Measurements from ENCODE around the gene ARRDC5. TPM values are rescaled to one million over a fixed set of nuclear protein-coding genes. Genes with fewer than 3 reads are reported as not detected.
A peak's percentile ranks its signal among the peaks of the same experiment; 100 is the strongest.

Gene ARRDC5
- total and polyA plus RNA-seq, 2 of the 13 experiments (the other 11 are each of a cell fraction or from before 2014, with no cell fraction given) = not detected

DNA sequence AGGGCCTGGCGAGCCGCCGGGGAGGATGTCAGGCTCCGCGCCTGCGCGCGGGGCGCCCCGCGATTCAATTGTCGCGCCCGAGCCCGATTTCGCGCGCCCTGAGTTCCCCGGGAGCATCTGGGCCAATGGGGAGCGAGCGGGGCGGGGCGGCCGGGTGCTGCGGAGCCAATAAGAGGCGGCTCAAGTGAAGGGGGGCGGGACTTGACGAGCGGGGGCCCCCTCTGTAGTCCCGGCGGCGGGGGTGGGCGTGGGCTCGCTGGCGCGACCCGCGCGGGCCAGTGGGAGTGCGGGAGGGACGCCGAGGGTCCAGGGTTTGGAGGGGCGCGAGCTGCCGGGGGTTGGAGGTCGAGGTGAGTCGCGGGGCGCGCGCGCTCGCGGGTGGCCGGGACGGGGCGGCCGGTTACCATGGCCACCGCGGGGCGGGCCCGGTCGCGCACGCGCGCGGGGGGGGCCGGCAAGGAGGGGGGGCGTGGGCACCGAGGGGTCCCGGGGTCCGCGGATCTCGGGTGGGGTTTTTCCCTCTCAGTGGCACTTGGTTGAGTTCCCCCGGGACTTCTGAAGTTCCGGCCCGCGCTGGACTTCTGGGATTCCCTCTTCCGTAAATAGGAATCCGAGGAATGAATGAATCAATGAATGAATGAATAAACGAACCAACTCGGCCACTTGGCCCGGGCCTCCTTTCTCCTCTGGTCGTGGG, 7.3 kb upstream of the ARRDC5 start (continued):
- TF ChIP-seq KLF11 (CRISPR knock-in tag; IDR thresholded peaks at IDR 0.05) (no peak), NBN (conservative IDR thresholded peaks at IDR 0.05) (no peak), ZBTB38 (CRISPR knock-in tag; IDR thresholded peaks at IDR 0.05) (no peak), NFATC3 (CRISPR knock-in tag; IDR thresholded peaks at IDR 0.05) (no peak), ZZZ3 (CRISPR knock-in tag; IDR thresholded peaks at IDR 0.05; ENCODE audit: borderline replicate concordance) (no peak), HNF4G (IDR thresholded peaks at IDR 0.05; ENCODE audit: borderline replicate concordance, low read depth, low read length) (0 out of 2 replicates have a peak, but pooled peaks have one; percentile 6), HNF4G (CRISPR knock-in tag; IDR thresholded peaks at IDR 0.05; ENCODE audit: borderline replicate concordance, low read depth) (no peak), SIN3A (IDR thresholded peaks at IDR 0.05; ENCODE audit: borderline replicate concordance, low read depth, low read length) (peak; percentile 49; the same call in 1 of the 2 replicates), NPAS2 (CRISPR knock-in tag; IDR thresholded peaks at IDR 0.05; ENCODE audit: borderline replicate concordance) (no peak), ATF1 (CRISPR knock-in tag; IDR thresholded peaks at IDR 0.05) (no peak), SAP130 (CRISPR knock-in tag; IDR thresholded peaks at IDR 0.05; ENCODE audit: low read depth) (peak; percentile 83), HNRNPK (IDR thresholded peaks at IDR 0.05; ENCODE audit: low read depth, low read length, poor library complexity, severe bottlenecking) (peak; percentile 10), CBX2 (IDR thresholded peaks at IDR 0.05; ENCODE audit: low read depth, low read length) (no peak), CBX2 (CRISPR knock-in tag; IDR thresholded peaks at IDR 0.05; ENCODE audit: low read depth) (no peak), ZBTB3 (CRISPR knock-in tag; IDR thresholded peaks at IDR 0.05; ENCODE audit: borderline replicate concordance, low read depth) (no peak), RAD21 (CRISPR knock-in tag; IDR thresholded peaks at IDR 0.05) (no peak), NCOR1 (IDR thresholded peaks at IDR 0.05; ENCODE audit: borderline replicate concordance, low read length) (no peak; the same call in 1 of the 2 replicates), CEBPB (IDR thresholded peaks at IDR 0.05; ENCODE audit: borderline replicate concordance, low read depth, low read length) (no peak), SOX5 (CRISPR knock-in tag; IDR thresholded peaks at IDR 0.05; ENCODE audit: borderline replicate concordance) (no peak), KLF15 (CRISPR knock-in tag; IDR thresholded peaks at IDR 0.05; ENCODE audit: borderline replicate concordance) (no peak), HDAC1 (CRISPR knock-in tag; IDR thresholded peaks at IDR 0.05) (peak; percentile 77), ZNF260 (CRISPR knock-in tag; IDR thresholded peaks at IDR 0.05; ENCODE audit: borderline replicate concordance, low read depth) (no peak), ZNF383 (CRISPR knock-in tag; IDR thresholded peaks at IDR 0.05; ENCODE audit: borderline replicate concordance) (no peak), PHF8 (CRISPR knock-in tag; IDR thresholded peaks at IDR 0.05) (no peak)
- TF ChIP-seq, protein P1, sequence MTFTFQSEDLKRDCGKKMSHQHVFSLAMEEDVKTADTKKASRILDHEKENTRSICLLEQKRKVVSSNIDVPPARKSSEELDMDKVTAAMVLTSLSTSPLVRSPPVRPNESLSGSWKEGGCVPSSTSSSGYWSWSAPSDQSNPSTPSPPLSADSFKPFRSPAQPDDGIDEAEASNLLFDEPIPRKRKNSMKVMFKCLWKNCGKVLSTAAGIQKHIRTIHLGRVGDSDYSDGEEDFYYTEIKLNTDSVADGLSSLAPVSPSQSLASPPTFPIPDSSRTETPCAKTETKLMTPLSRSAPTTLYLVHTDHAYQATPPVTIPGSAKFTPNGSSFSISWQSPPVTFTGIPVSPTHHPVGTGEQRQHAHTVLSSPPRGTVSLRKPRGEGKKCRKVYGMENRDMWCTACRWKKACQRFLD (CRISPR knock-in tag; IDR thresholded peaks at IDR 0.05; ENCODE audit: borderline replicate concordance) = no peak
- TF ChIP-seq, protein P2, sequence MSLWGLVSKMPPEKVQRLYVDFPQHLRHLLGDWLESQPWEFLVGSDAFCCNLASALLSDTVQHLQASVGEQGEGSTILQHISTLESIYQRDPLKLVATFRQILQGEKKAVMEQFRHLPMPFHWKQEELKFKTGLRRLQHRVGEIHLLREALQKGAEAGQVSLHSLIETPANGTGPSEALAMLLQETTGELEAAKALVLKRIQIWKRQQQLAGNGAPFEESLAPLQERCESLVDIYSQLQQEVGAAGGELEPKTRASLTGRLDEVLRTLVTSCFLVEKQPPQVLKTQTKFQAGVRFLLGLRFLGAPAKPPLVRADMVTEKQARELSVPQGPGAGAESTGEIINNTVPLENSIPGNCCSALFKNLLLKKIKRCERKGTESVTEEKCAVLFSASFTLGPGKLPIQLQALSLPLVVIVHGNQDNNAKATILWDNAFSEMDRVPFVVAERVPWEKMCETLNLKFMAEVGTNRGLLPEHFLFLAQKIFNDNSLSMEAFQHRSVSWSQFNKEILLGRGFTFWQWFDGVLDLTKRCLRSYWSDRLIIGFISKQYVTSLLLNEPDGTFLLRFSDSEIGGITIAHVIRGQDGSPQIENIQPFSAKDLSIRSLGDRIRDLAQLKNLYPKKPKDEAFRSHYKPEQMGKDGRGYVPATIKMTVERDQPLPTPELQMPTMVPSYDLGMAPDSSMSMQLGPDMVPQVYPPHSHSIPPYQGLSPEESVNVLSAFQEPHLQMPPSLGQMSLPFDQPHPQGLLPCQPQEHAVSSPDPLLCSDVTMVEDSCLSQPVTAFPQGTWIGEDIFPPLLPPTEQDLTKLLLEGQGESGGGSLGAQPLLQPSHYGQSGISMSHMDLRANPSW (CRISPR knock-in tag; IDR thresholded peaks at IDR 0.05; ENCODE audit: borderline replicate concordance) = no peak
